ENCODE measurements around the gene ZNF841.

- TF ChIP-seq EZH2 (IDR thresholded peaks at IDR 0.05; ENCODE audit: insufficient read depth, poor library complexity, severe bottlenecking) (no peak), EZH2phosphoT487 (IDR thresholded peaks at IDR 0.05; ENCODE audit: insufficient read depth, low read depth) (no peak)
Observed at GRCh38 chr19:52086481-52086880, 9.1 kb downstream of the ZNF841 start.

Measured in GM23248 (cell line).